ENCODE results near the gene ACADS. TPM values are rescaled to one million over a fixed set of nuclear protein-coding genes. Genes with fewer than 3 reads are reported as not detected.

The ACADS gene
- total RNA-seq, 4 donors from 2014 or later: 40.8 to 85.9 (median 65.1) TPM

GRCh38 chr12:120750806-120751205 is 25.2 kb downstream of the ACADS start:
- Histone ChIP-seq H3K27ac (no peak overlapping the region), H3K36me3 (no peaks in the 10 kb centered on the region), H3K27me3 (no peaks in the 10 kb centered on the region), H3K4me3 (replicated peaks in 1 of 3) (no peak overlapping the region), H3K4me1 (no peaks in the 10 kb centered on the region), H3K9me3 (no peaks in the 10 kb centered on the region)
- WGBS, 2 donors: 95 to 97% methylated on average over 5 of the region's 5 CpGs
- intact Hi-C loops (cut with DNase I): no loop called here
- DNase-seq: no peak
- TF ChIP-seq, protein P1, sequence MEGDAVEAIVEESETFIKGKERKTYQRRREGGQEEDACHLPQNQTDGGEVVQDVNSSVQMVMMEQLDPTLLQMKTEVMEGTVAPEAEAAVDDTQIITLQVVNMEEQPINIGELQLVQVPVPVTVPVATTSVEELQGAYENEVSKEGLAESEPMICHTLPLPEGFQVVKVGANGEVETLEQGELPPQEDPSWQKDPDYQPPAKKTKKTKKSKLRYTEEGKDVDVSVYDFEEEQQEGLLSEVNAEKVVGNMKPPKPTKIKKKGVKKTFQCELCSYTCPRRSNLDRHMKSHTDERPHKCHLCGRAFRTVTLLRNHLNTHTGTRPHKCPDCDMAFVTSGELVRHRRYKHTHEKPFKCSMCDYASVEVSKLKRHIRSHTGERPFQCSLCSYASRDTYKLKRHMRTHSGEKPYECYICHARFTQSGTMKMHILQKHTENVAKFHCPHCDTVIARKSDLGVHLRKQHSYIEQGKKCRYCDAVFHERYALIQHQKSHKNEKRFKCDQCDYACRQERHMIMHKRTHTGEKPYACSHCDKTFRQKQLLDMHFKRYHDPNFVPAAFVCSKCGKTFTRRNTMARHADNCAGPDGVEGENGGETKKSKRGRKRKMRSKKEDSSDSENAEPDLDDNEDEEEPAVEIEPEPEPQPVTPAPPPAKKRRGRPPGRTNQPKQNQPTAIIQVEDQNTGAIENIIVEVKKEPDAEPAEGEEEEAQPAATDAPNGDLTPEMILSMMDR (IDR thresholded peaks at IDR 0.05): no peak
- TF ChIP-seq POLR2A (IDR thresholded peaks at IDR 0.05): no peak

- no peak for TF ChIP-seq POLR2A (IDR thresholded peaks at IDR 0.05)
- TF ChIP-seq, protein P1 (IDR thresholded peaks at IDR 0.05): no peak
- Histone ChIP-seq H3K9me3 (no peaks in the 10 kb centered on the region), H3K27me3 (no peaks in the 10 kb centered on the region), H3K4me3 (replicated peaks in 1 of 3) (no peak overlapping the region), H3K4me1 (no peaks in the 10 kb centered on the region), H3K27ac (no peak overlapping the region), H3K36me3 (no peaks in the 10 kb centered on the region)
- intact Hi-C loops (cut with DNase I): no loop called here
- WGBS, 2 donors: 96% methylated on average over 9 of the region's 9 CpGs
- no peak for DNase-seq
Measured at GRCh38 chr12:120751389-120751788, 25.8 kb downstream of the ACADS start.

DNA sequence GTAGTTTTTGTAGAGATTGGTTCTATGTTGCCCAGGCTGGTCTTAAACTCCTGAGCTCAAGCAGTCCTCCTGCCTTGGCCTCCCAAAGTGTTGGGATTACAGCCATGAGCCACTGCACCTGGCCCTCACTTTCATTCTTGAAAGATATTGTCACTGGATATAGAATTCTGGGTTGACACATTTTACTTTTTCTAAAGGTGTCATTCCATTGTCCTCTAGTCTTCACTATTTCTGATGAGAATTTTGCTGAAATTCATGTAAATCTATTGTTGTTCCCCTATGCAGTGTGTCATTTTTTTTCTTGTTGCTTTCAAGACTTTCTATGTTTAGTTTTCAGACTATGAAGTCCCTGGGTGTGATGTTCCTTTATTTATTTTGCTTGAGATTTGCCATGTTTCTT is 29.2 kb downstream of the ACADS start:
- DNase-seq: no peak
- intact Hi-C loops (cut with DNase I): no loop called here

DNA sequence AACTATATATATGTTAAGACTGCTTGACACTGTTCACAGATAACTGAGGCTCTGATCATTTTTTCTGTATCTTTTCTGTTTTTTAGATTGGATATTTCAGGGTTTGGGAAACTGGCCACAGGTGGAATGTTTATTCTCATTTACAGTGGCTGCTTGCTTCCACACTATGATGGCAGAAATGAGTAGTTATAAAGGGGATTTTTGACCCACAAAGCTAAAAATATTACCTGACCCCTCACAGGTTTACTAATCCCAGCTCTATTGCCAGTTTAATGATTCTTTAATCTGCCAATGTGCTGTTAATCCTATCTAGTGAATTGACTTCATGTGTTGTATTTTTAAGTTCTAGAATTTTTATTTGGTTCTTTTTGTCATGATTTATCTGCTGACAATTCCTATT is 29.6 kb downstream of the ACADS start:
- TF ChIP-seq POLR2A (IDR thresholded peaks at IDR 0.05): no peak
- TF ChIP-seq, protein P1 (IDR thresholded peaks at IDR 0.05): no peak
- no peak overlapping the region for H3K4me3 ChIP-seq (replicated peaks in 1 of 3)
- DNase-seq: no peak
- no peaks in the 10 kb centered on the region for H3K36me3 ChIP-seq
- intact Hi-C loops (cut with DNase I): no loop called here
- H3K27me3 ChIP-seq: no peaks in the 10 kb centered on the region
- H3K4me1 ChIP-seq: no peaks in the 10 kb centered on the region
- no peaks in the 10 kb centered on the region for H3K9me3 ChIP-seq
- H3K27ac ChIP-seq: no peak overlapping the region

More for the DNA sequence above, 29.2 kb downstream of the ACADS start:
- no peak for TF ChIP-seq POLR2A (IDR thresholded peaks at IDR 0.05)
- TF ChIP-seq, protein P1 (IDR thresholded peaks at IDR 0.05): no peak
- Histone ChIP-seq H3K9me3 (no peaks in the 10 kb centered on the region), H3K27ac (no peak overlapping the region), H3K27me3 (no peaks in the 10 kb centered on the region), H3K4me1 (no peaks in the 10 kb centered on the region), H3K36me3 (no peaks in the 10 kb centered on the region), H3K4me3 (replicated peaks in 1 of 3) (no peak overlapping the region)

GRCh38 chr12:120757226-120757742 is 31.7 kb downstream of the ACADS start:
- no peak overlapping the region for H3K27ac ChIP-seq
- no peaks in the 10 kb centered on the region for H3K9me3 ChIP-seq
- H3K4me1 ChIP-seq: peaks cover 16 to 18% of the 10 kb centered on the region in 2 donors
- H3K4me3 ChIP-seq (replicated peaks in 1 of 3): no peak overlapping the region
- no peaks in the 10 kb centered on the region for H3K36me3 ChIP-seq
- no peak for DNase-seq
- TF ChIP-seq, protein P1 (IDR thresholded peaks at IDR 0.05): no peak
- no peak for TF ChIP-seq POLR2A (IDR thresholded peaks at IDR 0.05)
- H3K27me3 ChIP-seq: no peaks in the 10 kb centered on the region
- WGBS, 2 donors: 91 to 97% methylated on average over 4 of the region's 4 CpGs
- intact Hi-C loops (cut with DNase I): no loop called here

Measured in thyroid gland (tissue), 4 donors.